Measurements from ENCODE around the gene TM4SF5.

The TM4SF5 gene

GRCh38 chr17:4771519-4772234 lies at the start of gene TM4SF5:
TSS of gene TM4SF5 (plus strand) at chr17:4771886. CDS start at chr17:4771923, 37 bp downstream.
- DNase-seq: no peak

- DNase-seq: no peak
These were observed 48.9 kb upstream of the TM4SF5 start for GRCh38 chr17:4722678-4723240.

GRCh38 chr17:4724650-4725049 lies 47.0 kb upstream of the TM4SF5 start:
- no peak for DNase-seq

GRCh38 chr17:4725646-4726310 lies 45.9 kb upstream of the TM4SF5 start:
- peak in 1 of 2 donors; percentile 54 for DNase-seq

- peak in 1 of 2 donors; percentile 30 for DNase-seq
These were observed 43.6 kb upstream of the TM4SF5 start for GRCh38 chr17:4728124-4728523.

- peak; percentile 33 to 75 for DNase-seq
These were observed 38.6 kb upstream of the TM4SF5 start for GRCh38 chr17:4733073-4733531.

GRCh38 chr17:4734857-4735475 lies 36.7 kb upstream of the TM4SF5 start:
- DNase-seq: no peak

- DNase-seq: peak in 1 of 2 donors; percentile 70
These were observed 35.6 kb upstream of the TM4SF5 start for GRCh38 chr17:4735876-4736651.

- DNase-seq: peak; percentile 37 to 44
These were observed 33.3 kb upstream of the TM4SF5 start for GRCh38 chr17:4738136-4739121.

- DNase-seq: peak; percentile 72 to 76
These were observed 32.3 kb upstream of the TM4SF5 start, which contains the start of the genes CXCL16 and ZMYND15 for GRCh38 chr17:4739122-4740024. TSS of gene CXCL16 (minus strand) at chr17:4739928. CDS start at chr17:4739339, 589 bp downstream. TSS of gene ZMYND15 (plus strand) at chr17:4739833. CDS start at chr17:4740549, 716 bp downstream.

- DNase-seq: no peak
These were observed 31.7 kb upstream of the TM4SF5 start for GRCh38 chr17:4740025-4740351.

- DNase-seq: no peak
These were observed 31.1 kb upstream of the TM4SF5 start for GRCh38 chr17:4740584-4740983.

- DNase-seq: no peak
These were observed 30.1 kb upstream of the TM4SF5 start for GRCh38 chr17:4741544-4741943.

- no peak for DNase-seq
These were observed 29.6 kb upstream of the TM4SF5 start for GRCh38 chr17:4742133-4742532.

- no peak for DNase-seq
These were observed 29.1 kb upstream of the TM4SF5 start for GRCh38 chr17:4742629-4743028.

- no peak for DNase-seq
These were observed 28.5 kb upstream of the TM4SF5 start for GRCh38 chr17:4743216-4743615.

- no peak for DNase-seq
These were observed 27.8 kb upstream of the TM4SF5 start for GRCh38 chr17:4743898-4744297.

GRCh38 chr17:4744999-4745969 lies 26.4 kb upstream of the TM4SF5 start:
- DNase-seq: no peak

- peak; percentile 46 to 60 for DNase-seq
These were observed 23.8 kb upstream of the TM4SF5 start for GRCh38 chr17:4747847-4748246.
